ENCODE results near the gene CSF3.

DNA sequence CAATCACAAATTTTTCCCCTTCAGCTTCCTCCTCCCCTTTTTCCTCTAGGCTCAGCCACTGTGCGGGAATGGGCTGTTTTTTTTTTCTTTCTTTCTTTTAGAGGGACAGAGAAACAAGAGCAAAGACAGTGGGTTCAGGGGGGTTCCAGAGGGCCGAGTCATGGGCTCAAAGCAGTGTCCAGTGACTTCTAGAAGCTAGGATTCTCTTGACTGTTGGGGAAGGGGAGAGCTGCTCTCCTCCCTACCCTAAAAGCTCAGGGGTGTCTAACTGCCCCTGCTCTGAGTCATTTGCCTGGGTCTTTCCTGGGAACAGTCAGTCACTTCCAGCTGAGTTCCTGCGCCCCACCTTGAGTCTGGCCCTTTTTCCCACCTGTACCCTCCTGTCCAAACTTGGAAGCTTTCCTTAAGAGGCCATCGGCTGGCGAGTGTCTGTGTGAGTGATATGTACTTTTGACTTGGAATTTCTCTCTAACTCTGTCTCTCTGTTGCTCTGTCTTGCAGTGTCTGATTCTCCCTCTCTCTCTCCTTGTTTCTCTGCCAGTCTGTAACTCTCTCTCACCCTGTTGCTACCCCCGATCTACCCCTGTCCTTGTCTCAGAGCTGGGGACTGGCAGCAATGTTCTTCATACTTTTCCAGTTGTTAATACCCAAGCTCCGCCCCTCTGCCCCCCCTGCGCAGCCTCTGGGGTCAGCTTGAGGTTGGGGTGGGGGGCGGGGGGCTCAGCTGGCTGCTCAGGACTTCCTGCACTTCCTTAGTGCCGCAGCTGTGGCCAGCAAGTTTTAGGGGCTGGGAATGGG, 49.9 kb downstream of the CSF3 start:
- TF ChIP-seq, protein P1, sequence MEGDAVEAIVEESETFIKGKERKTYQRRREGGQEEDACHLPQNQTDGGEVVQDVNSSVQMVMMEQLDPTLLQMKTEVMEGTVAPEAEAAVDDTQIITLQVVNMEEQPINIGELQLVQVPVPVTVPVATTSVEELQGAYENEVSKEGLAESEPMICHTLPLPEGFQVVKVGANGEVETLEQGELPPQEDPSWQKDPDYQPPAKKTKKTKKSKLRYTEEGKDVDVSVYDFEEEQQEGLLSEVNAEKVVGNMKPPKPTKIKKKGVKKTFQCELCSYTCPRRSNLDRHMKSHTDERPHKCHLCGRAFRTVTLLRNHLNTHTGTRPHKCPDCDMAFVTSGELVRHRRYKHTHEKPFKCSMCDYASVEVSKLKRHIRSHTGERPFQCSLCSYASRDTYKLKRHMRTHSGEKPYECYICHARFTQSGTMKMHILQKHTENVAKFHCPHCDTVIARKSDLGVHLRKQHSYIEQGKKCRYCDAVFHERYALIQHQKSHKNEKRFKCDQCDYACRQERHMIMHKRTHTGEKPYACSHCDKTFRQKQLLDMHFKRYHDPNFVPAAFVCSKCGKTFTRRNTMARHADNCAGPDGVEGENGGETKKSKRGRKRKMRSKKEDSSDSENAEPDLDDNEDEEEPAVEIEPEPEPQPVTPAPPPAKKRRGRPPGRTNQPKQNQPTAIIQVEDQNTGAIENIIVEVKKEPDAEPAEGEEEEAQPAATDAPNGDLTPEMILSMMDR (IDR thresholded peaks at IDR 0.05) = no peak
- no peak for TF ChIP-seq POLR2A (IDR thresholded peaks at IDR 0.05)

All from heart left ventricle (tissue), 13 donors.